IMR-90 (cell line): ENCODE data around the gene SUGCT. TPM values are rescaled to one million over a fixed set of nuclear protein-coding genes. Genes with fewer than 3 reads are reported as not detected.

Experiments used
- ATAC-seq: fragments of 200-7000 bp; cut with Tn5 transposase; 2 replicates; pipeline ENCODE4 v1.9.1; 2020; ENCODE audit warnings: low read depth, mild to moderate bottlenecking, moderate library complexity
- BruUV-seq: library from RNA; stranded (reverse); fragments of 400-500 nt; replicated peaks from 2 replicates; lab custom pipeline; 2021; lab: Mats Ljungman, UMichigan
- CTCF ChIA-PET: fragments of 300-600 bp; formaldehyde crosslinking; extraction: SDS; loops from one replicate; lab custom pipeline; 2021; ENCODE audit warnings: antibody characterized with exemption; lab: Yijun Ruan, JAX
- POLR2A ChIA-PET: fragments of 300-600 bp; sonication (Branson Sonifier 250); formaldehyde crosslinking; loops from one replicate; lab custom pipeline; 2022; ENCODE audit warnings: antibody characterized with exemption; ENCODE audit not compliant: unreplicated experiment; lab: Charles Lee
- DNase-seq: peaks from one replicate; pipeline ENCODE4 v3.0.0; 2013
- H2AFZ ChIP-seq: replicated peaks from 2 replicates; pipeline ENCODE3; 2013; ENCODE audit warnings: low read length, mild to moderate bottlenecking; ENCODE audit not compliant: poor library complexity
- H2AK5ac ChIP-seq: 2 replicates; pipeline ENCODE4 v1.6.1; 2013; ENCODE audit warnings: low read depth, low read length, inconsistent platforms
- H2AK9ac ChIP-seq: replicated peaks from 2 replicates; pipeline ENCODE3; 2013; ENCODE audit warnings: mild to moderate bottlenecking, low read depth, low read length, moderate library complexity; ENCODE audit not compliant: poor library complexity
- H2BK120ac ChIP-seq: 2 replicates; pipeline ENCODE4 v1.6.1; 2013; ENCODE audit warnings: low read depth, low read length, inconsistent platforms
- H2BK15ac ChIP-seq: 3 replicates; pipeline ENCODE4 v1.6.1; 2013; ENCODE audit warnings: low read depth, low read length, inconsistent platforms
- H2BK20ac ChIP-seq: 2 replicates; pipeline ENCODE4 v1.6.1; 2013; ENCODE audit warnings: low read depth, mild to moderate bottlenecking, inconsistent platforms, low read length, moderate library complexity
- H2BK5ac ChIP-seq: 2 replicates; pipeline ENCODE4 v1.6.1; 2013; ENCODE audit warnings: mild to moderate bottlenecking, low read depth, low read length, inconsistent platforms; ENCODE audit not compliant: poor library complexity, severe bottlenecking
- H3K14ac ChIP-seq: replicated peaks from 2 replicates; pipeline ENCODE4 v1.6.1; 2013; ENCODE audit warnings: low read depth, low read length, inconsistent platforms
- H3K18ac ChIP-seq: 2 replicates; pipeline ENCODE4 v1.6.1; 2013; ENCODE audit warnings: low read depth, low read length, control low read depth
- H3K23ac ChIP-seq: 2 replicates; pipeline ENCODE4 v1.6.1; 2013; ENCODE audit warnings: low read depth, low read length, inconsistent platforms
- H3K27ac ChIP-seq: 2 replicates; pipeline ENCODE4 v1.5.1; 2013; ENCODE audit warnings: mild to moderate bottlenecking, control low read depth, low read length; ENCODE audit not compliant: insufficient read depth
- H3K27me3 ChIP-seq: 2 replicates; pipeline ENCODE4 v1.6.1; 2013; ENCODE audit warnings: low read length; ENCODE audit not compliant: control insufficient read depth, insufficient read depth
- H3K36me3 ChIP-seq: 2 replicates; pipeline ENCODE4 v1.6.1; 2013; ENCODE audit warnings: low read length, mixed read lengths; ENCODE audit not compliant: control insufficient read depth, insufficient read depth
- H3K4ac ChIP-seq: 2 replicates; pipeline ENCODE4 v1.6.1; 2013; ENCODE audit warnings: low read depth, low read length, inconsistent platforms
- H3K4me1 ChIP-seq: 2 replicates; pipeline ENCODE4 v1.6.1; 2013; ENCODE audit warnings: low read length, mixed read lengths; ENCODE audit not compliant: control insufficient read depth, insufficient read depth
- H3K4me2 ChIP-seq: 2 replicates; pipeline ENCODE4 v1.6.1; 2013; ENCODE audit warnings: low read depth, mild to moderate bottlenecking, control low read depth, low read length, moderate library complexity
- H3K4me3 ChIP-seq: 2 replicates; pipeline ENCODE4 v1.5.1; 2013; ENCODE audit warnings: low read depth, mild to moderate bottlenecking, control low read depth, low read length, moderate library complexity; ENCODE audit not compliant: insufficient read depth
- H3K56ac ChIP-seq: 2 replicates; pipeline ENCODE4 v1.6.1; 2013; ENCODE audit warnings: low read length, inconsistent platforms; ENCODE audit not compliant: insufficient read depth; ENCODE audit errors: extremely low read depth
- H3K79me1 ChIP-seq, 2 experiments: 2 replicates each; pipeline ENCODE4 v1.6.1; 2013; ENCODE audit warnings: low read length in 2 of 2, inconsistent platforms in 1 of 2, low read depth in 1 of 2
- H3K9ac ChIP-seq: 2 replicates; pipeline ENCODE4 v1.6.1; 2013; ENCODE audit warnings: low read depth, low read length, control low read depth
- H3K9me1 ChIP-seq: 2 replicates; pipeline ENCODE4 v1.6.1; 2013; ENCODE audit warnings: low read length, inconsistent platforms; ENCODE audit not compliant: insufficient read depth
- H3K9me3 ChIP-seq: 2 replicates; pipeline ENCODE4 v1.6.1; 2013; ENCODE audit warnings: low read length; ENCODE audit not compliant: control insufficient read depth, insufficient read depth
- H4K20me1 ChIP-seq: 2 replicates; pipeline ENCODE4 v1.6.1; 2013; ENCODE audit warnings: low read length, inconsistent platforms; ENCODE audit not compliant: insufficient read depth
- H4K5ac ChIP-seq: 2 replicates; pipeline ENCODE4 v1.6.1; 2013; ENCODE audit warnings: mild to moderate bottlenecking, low read depth, low read length, control low read depth
- H4K8ac ChIP-seq, 2 experiments: 2 replicates each; pipeline ENCODE4 v1.6.1; 2013; ENCODE audit warnings: low read depth in 2 of 2, low read length in 2 of 2, control low read depth in 1 of 2, inconsistent platforms in 1 of 2
- H4K91ac ChIP-seq: 2 replicates; pipeline ENCODE4 v1.6.1; 2013; ENCODE audit warnings: low read depth, low read length, inconsistent platforms; ENCODE audit not compliant: insufficient read depth
- CEBPB ChIP-seq: IDR thresholded peaks from 2 replicates; pipeline ENCODE4 v1.6.1; 2012; ENCODE audit warnings: low read depth, low read length, improper control_type of control experiment
- CHD1 ChIP-seq: IDR thresholded peaks from 2 replicates; pipeline ENCODE4 v1.6.1; 2012; ENCODE audit warnings: low read depth, low read length, improper control_type of control experiment
- MXI1 ChIP-seq: IDR thresholded peaks from 2 replicates; pipeline ENCODE4 v1.6.1; 2012; ENCODE audit warnings: low read depth, mild to moderate bottlenecking, low read length, moderate library complexity, borderline replicate concordance
- POLR2A ChIP-seq: IDR thresholded peaks from 2 replicates; pipeline ENCODE4 v1.6.1; 2012; ENCODE audit warnings: mild to moderate bottlenecking, low read depth, low read length
- RCOR1 ChIP-seq: IDR thresholded peaks from 2 replicates; pipeline ENCODE4 v1.6.1; 2012; ENCODE audit warnings: mild to moderate bottlenecking, low read length, improper control_type of control experiment; ENCODE audit not compliant: insufficient replicate concordance
- SMC3 ChIP-seq: fragments of 150-350 bp; IDR thresholded peaks from 2 replicates; pipeline ENCODE4 v1.6.1; 2016; ENCODE audit warnings: low read depth, mild to moderate bottlenecking, antibody characterized with exemption, low read length, moderate library complexity
- WGBS, 2 experiments: methylation state at CpG; one replicate each; pipeline versions ENCODE4 v1.1.5 to v1.1.7; 2013; ENCODE audit warnings: missing lambda C conversion rate in 2 of 2; ENCODE audit not compliant: insufficient read length in 1 of 2; ENCODE audit errors: extremely low coverage in 2 of 2; 5-methylcytosine and 5-hydroxymethylcytosine counted together
- dilution Hi-C: fragments of 300-500 bp; cut with HindIII; formaldehyde crosslinking; loops from one replicate; pipeline ENCODE4 v1.14.3; 2018; ENCODE audit warnings: low sequenced_read_pairs; ENCODE audit not compliant: unreplicated experiment
- in situ Hi-C: fragments of 300-500 bp; cut with MboI; formaldehyde crosslinking; loops from 3 replicates; pipeline ENCODE4 v1.14.3; 2019; ENCODE audit warnings: low sequenced_read_pairs, inconsistent platforms, mixed read lengths
- intact Hi-C: fragments of 100-400 bp; cut with micrococcal nuclease; formaldehyde crosslinking; loops from 2 replicates; pipeline ENCODE4 v1.10.0; 2022
- polyA plus RNA-seq, 3 experiments: library from polyadenylated mRNA; depleted of rRNA; stranded (reverse); fragments of >200 nt; gene quantifications; 2 replicates each; pipeline ENCODE4 v1.2.3, GENCODE V29; 2012; ENCODE audit warnings: low replicate concordance in 1 of 3
- total RNA-seq: library from RNA; depleted of rRNA; stranded (reverse); fragments of >200 nt; gene quantifications from 2 replicates; pipeline ENCODE4 v1.2.3, GENCODE V29; 2012
- TF ChIP-seq, protein P1 (sequence below): conservative IDR thresholded peaks from 2 replicates; pipeline ENCODE4 v1.5.1; 2012; ENCODE audit warnings: mild to moderate bottlenecking, low read depth, low read length, improper control_type of control experiment

The SUGCT gene
- total and polyA plus RNA-seq, 2 of the 4 experiments (the other 2 are of a cell fraction), result 5.9 to 8.3 TPM

DNA sequence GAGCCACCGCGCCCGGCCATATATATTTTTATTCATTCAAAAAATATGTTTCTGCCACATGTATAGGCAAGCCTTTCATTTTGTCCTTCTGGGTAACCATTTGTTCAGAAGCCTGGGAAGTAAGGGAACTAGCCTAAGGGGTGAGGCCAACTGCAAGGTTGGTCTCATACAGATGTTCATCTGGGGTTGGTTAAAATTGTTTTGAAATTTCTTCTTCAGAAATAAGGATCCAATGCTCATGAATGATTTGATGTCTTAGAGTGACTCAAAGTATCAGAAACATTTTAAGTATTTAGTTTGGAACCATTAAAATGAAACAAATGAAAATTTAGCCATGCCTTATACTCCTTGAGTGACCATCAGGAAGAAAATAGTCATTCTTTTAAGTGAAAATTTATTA, 397.2 kb downstream of the SUGCT start:
- Histone ChIP-seq H3K4me1 (no peaks in the 10 kb centered on the region), H3K56ac (no peak overlapping the region), H2BK120ac (no peak overlapping the region), H3K14ac (no peak overlapping the region), H3K27ac (no peak overlapping the region), H3K9me3 (no peaks in the 10 kb centered on the region), H2BK15ac (no peak overlapping the region), H4K8ac (no peak overlapping the region), H3K36me3 (no peaks in the 10 kb centered on the region), H3K27me3 (no peaks in the 10 kb centered on the region), H3K4me2 (no peak overlapping the region), H3K4me3 (no peak overlapping the region), H3K4ac (no peak overlapping the region), H3K79me1 (no peaks in the 10 kb centered on the region), H3K18ac (no peak overlapping the region), H2AK9ac (no peak overlapping the region), H3K9ac (no peak overlapping the region), H2AK5ac (no peak overlapping the region), H3K9me1 (peaks cover 4% of the 10 kb centered on the region; the same call in 1 of the 2 replicates), H4K91ac (no peak overlapping the region), H2AFZ (no peak overlapping the region), H4K20me1 (no peaks in the 10 kb centered on the region), H4K5ac (no peak overlapping the region), H3K23ac (no peak overlapping the region), H2BK5ac (no peak overlapping the region), H2BK20ac (no peak overlapping the region)
- dilution Hi-C loops (no loop called here), intact Hi-C loops (no loop called here), in situ Hi-C loops (no loop called here)
- no peak for DNase-seq
- no TSS peak for BruUV-seq
- no CpG with 5 or more reads among the region's 3 CpGs for WGBS, 2 experiments
- ChIA-PET POLR2A (no interaction called here), CTCF (interaction anchor here (1.2 kb wide), 1 partner anchor 13 kb away, joined by 3 read pairs; no protein-coding TSS in a partner anchor)
- ATAC-seq, result no peak
- TF ChIP-seq MXI1 (no peak), RCOR1 (no peak), POLR2A (no peak), CHD1 (no peak), CEBPB (no peak), SMC3 (no peak)
- TF ChIP-seq, protein P1, sequence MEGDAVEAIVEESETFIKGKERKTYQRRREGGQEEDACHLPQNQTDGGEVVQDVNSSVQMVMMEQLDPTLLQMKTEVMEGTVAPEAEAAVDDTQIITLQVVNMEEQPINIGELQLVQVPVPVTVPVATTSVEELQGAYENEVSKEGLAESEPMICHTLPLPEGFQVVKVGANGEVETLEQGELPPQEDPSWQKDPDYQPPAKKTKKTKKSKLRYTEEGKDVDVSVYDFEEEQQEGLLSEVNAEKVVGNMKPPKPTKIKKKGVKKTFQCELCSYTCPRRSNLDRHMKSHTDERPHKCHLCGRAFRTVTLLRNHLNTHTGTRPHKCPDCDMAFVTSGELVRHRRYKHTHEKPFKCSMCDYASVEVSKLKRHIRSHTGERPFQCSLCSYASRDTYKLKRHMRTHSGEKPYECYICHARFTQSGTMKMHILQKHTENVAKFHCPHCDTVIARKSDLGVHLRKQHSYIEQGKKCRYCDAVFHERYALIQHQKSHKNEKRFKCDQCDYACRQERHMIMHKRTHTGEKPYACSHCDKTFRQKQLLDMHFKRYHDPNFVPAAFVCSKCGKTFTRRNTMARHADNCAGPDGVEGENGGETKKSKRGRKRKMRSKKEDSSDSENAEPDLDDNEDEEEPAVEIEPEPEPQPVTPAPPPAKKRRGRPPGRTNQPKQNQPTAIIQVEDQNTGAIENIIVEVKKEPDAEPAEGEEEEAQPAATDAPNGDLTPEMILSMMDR, result no peak
